Rectal smooth muscle tissue (tissue), 1 donor: ENCODE data around the gene ATP6V1A.

ENCODE experiments used
- H3K27ac ChIP-seq: one replicate; pipeline ENCODE4 v1.7.0; 2013; ENCODE audit warnings: low read depth, low read length, inconsistent platforms
- H3K27me3 ChIP-seq: one replicate; pipeline ENCODE4 v1.7.0; 2013; ENCODE audit warnings: low read length; ENCODE audit not compliant: control insufficient read depth, insufficient read depth
- H3K36me3 ChIP-seq: one replicate; pipeline ENCODE4 v1.7.0; 2013; ENCODE audit warnings: low read length; ENCODE audit not compliant: control insufficient read depth, insufficient read depth
- H3K4me1 ChIP-seq: one replicate; pipeline ENCODE4 v1.7.0; 2013; ENCODE audit warnings: low read length; ENCODE audit not compliant: control insufficient read depth, insufficient read depth
- H3K4me3 ChIP-seq: one replicate; pipeline ENCODE4 v1.7.0; 2013; ENCODE audit warnings: low read length
- H3K9ac ChIP-seq: one replicate; pipeline ENCODE4 v1.7.0; 2013; ENCODE audit warnings: low read length

ATP6V1A gene

DNA sequence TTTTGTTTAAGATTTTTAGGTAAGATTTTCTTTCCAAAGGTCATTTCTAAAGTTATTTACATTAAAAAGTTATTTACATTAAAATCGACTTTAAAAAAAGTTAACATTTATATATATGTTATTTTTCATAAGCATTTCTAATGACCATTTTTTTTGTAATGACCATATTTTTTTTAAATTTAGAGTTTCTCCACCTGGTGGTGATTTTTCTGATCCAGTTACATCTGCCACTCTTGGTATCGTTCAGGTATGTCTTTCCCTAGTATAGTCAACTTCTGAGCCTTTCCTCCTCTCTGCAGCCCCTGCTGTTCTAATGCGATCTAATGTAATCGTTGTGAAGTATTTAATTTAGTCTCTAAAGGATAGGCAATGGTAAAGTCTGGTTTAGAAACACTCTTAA is 48.9 kb downstream of the ATP6V1A start:
- H3K4me1 ChIP-seq = no peaks in the 10 kb centered on the region
- no peak overlapping the region for H3K9ac ChIP-seq
- H3K4me3 ChIP-seq = no peak overlapping the region
- peaks cover 10% of the 10 kb centered on the region for H3K36me3 ChIP-seq
- no peak overlapping the region for H3K27ac ChIP-seq
- no peaks in the 10 kb centered on the region for H3K27me3 ChIP-seq

DNA sequence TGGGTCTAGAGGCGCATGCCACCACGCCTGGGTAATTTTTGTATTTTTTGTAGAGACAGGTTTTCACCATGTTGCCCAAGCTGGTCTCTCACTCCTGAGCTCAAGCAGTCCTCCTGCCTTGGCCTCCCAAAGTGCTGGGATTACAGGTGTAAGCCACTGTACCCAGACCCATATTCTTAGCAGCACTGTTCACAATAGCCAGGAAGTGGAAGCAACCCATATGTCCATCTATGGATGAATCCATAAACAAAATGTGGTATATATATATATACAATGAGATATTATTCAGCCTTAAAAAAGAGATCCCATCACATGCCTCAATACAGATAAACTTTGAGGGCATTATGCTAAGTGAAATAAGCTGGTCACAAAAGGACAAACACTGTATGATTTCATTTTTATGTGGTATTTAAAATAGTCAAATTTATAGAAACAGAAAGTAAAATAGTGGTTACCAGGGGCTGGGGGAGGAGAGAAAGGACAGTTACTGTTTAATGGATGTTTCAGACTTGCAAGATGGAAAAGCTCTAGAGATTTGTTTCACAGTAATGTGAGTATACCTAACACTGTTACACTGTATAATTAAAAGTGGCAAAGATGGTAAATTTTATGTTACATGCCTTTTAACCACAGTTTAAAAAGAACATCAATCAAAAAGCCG is 56.1 kb downstream of the ATP6V1A start:
- peaks cover 10% of the 10 kb centered on the region for H3K36me3 ChIP-seq
- H3K9ac ChIP-seq = no peak overlapping the region
- no peaks in the 10 kb centered on the region for H3K27me3 ChIP-seq
- no peak overlapping the region for H3K27ac ChIP-seq
- H3K4me1 ChIP-seq = no peaks in the 10 kb centered on the region
- H3K4me3 ChIP-seq = no peak overlapping the region

DNA sequence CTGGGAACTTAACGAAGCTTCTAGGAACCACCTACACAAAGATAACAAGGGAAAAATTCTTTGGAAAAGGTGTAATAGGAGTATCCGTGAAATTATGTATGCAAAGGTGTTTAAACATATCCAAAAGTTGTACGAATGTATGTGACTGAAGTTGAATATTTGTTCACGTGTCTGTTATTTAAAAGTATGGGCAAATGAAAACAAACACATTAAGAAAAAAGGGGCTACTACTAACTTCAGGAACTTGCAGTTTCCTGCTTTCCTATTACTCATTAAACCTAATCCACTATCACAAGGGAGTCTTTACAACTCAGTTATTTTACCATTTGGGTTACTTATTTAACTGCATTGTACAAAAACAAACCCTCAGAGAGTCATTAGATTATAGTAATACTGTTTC is 57.8 kb downstream of the ATP6V1A start:
- Histone ChIP-seq H3K9ac (no peak overlapping the region), H3K36me3 (peaks cover 6% of the 10 kb centered on the region), H3K27ac (no peak overlapping the region), H3K27me3 (no peaks in the 10 kb centered on the region), H3K4me1 (no peaks in the 10 kb centered on the region), H3K4me3 (no peak overlapping the region)

- H3K36me3 ChIP-seq = peaks cover 6% of the 10 kb centered on the region
- no peaks in the 10 kb centered on the region for H3K4me1 ChIP-seq
- H3K9ac ChIP-seq = no peak overlapping the region
- no peaks in the 10 kb centered on the region for H3K27me3 ChIP-seq
- H3K4me3 ChIP-seq = no peak overlapping the region
- H3K27ac ChIP-seq = no peak overlapping the region
Observed at GRCh38 chr3:113805249-113805648, 58.4 kb downstream of the ATP6V1A start.

DNA sequence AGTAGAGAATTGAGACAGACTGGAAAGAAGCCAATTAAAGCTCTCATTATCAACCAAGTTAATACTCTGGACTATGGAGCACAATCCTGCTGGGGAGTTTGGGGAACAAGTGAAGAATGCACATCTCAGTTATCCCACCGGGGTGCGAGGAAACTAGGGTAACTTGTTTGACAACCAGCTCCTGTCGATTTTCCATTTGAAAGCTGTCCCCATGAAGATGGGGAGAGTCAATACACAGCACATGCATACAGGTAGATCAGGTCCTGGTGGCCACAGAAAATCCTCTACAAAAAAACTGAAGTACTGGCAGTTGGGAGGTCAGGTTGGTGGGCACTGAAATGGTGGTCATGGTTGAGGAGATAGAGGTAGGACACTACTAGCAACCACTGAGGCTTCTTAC is 66.0 kb downstream of the ATP6V1A start:
- H3K36me3 ChIP-seq = no peaks in the 10 kb centered on the region
- H3K4me3 ChIP-seq = no peak overlapping the region
- H3K27me3 ChIP-seq = no peaks in the 10 kb centered on the region
- no peak overlapping the region for H3K27ac ChIP-seq
- H3K9ac ChIP-seq = no peak overlapping the region
- H3K4me1 ChIP-seq = no peaks in the 10 kb centered on the region

- H3K4me1 ChIP-seq = no peaks in the 10 kb centered on the region
- no peaks in the 10 kb centered on the region for H3K36me3 ChIP-seq
- no peaks in the 10 kb centered on the region for H3K27me3 ChIP-seq
- H3K27ac ChIP-seq = no peak overlapping the region
- no peak overlapping the region for H3K9ac ChIP-seq
- no peak overlapping the region for H3K4me3 ChIP-seq
Observed at GRCh38 chr3:113819866-113820265, 73.0 kb downstream of the ATP6V1A start.

GRCh38 chr3:113825090-113825489 is 78.3 kb downstream of the ATP6V1A start:
- Histone ChIP-seq H3K9ac (no peak overlapping the region), H3K4me3 (no peak overlapping the region), H3K36me3 (no peaks in the 10 kb centered on the region), H3K27me3 (no peaks in the 10 kb centered on the region), H3K4me1 (no peaks in the 10 kb centered on the region), H3K27ac (no peak overlapping the region)

GRCh38 chr3:113828600-113828999 is 81.8 kb downstream of the ATP6V1A start:
- no peaks in the 10 kb centered on the region for H3K27me3 ChIP-seq
- H3K9ac ChIP-seq = no peak overlapping the region
- no peak overlapping the region for H3K4me3 ChIP-seq
- no peaks in the 10 kb centered on the region for H3K4me1 ChIP-seq
- no peak overlapping the region for H3K27ac ChIP-seq
- no peaks in the 10 kb centered on the region for H3K36me3 ChIP-seq

GRCh38 chr3:113829576-113830354 is 82.9 kb downstream of the ATP6V1A start:
- Histone ChIP-seq H3K4me3 (no peak overlapping the region), H3K36me3 (no peaks in the 10 kb centered on the region), H3K9ac (no peak overlapping the region), H3K27ac (no peak overlapping the region), H3K4me1 (no peaks in the 10 kb centered on the region), H3K27me3 (no peaks in the 10 kb centered on the region)

DNA sequence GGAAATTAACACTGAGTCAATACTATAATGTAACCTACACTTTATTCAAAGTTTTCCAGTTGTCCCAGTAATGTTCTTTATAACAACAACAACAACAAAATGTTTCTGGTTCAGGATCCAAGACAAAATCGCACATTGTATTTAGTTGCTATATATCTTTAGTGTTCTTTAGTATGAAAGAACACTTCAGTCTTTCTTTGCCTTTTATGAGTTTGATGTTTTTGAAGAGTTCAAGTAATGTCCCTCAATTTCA is 84.2 kb downstream of the ATP6V1A start:
- no peak overlapping the region for H3K27ac ChIP-seq
- H3K4me3 ChIP-seq = no peak overlapping the region
- H3K36me3 ChIP-seq = no peaks in the 10 kb centered on the region
- H3K9ac ChIP-seq = no peak overlapping the region
- no peaks in the 10 kb centered on the region for H3K27me3 ChIP-seq
- no peaks in the 10 kb centered on the region for H3K4me1 ChIP-seq

GRCh38 chr3:113832477-113833164 is 85.8 kb downstream of the ATP6V1A start:
- no peaks in the 10 kb centered on the region for H3K4me1 ChIP-seq
- no peaks in the 10 kb centered on the region for H3K36me3 ChIP-seq
- H3K27ac ChIP-seq = no peak overlapping the region
- no peak overlapping the region for H3K9ac ChIP-seq
- H3K4me3 ChIP-seq = no peak overlapping the region
- no peaks in the 10 kb centered on the region for H3K27me3 ChIP-seq

DNA sequence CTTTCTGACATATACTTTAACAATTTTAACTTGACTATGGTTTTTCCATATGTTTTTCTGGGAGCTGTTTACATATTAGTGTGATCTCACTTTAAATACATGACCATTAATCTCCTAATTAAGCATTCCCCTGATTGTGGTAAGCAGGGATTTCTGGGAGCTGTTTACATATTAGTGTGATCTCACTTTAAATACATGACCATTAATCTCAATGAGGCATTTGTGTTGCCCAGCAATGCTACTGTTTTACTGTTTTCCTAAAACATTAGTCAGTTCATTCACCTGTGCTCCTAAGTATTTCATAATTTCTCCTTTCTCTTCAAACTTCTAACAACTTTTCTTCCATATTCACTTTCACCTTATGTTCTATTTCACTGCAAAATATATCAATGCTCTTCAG is 88.1 kb downstream of the ATP6V1A start:
- H3K4me3 ChIP-seq = no peak overlapping the region
- H3K27me3 ChIP-seq = no peaks in the 10 kb centered on the region
- no peaks in the 10 kb centered on the region for H3K4me1 ChIP-seq
- no peaks in the 10 kb centered on the region for H3K36me3 ChIP-seq
- no peak overlapping the region for H3K27ac ChIP-seq
- H3K9ac ChIP-seq = no peak overlapping the region
